ENCODE measurements around the gene TMEM156.
"Not testable (repeated sequence)": the region's sequence is repeated elsewhere in the genome, so short reads cannot be mapped to it uniquely, and the experiment has no call there.

TMEM156 gene

GRCh38 chr4:38957893-38958292 lies 74.3 kb downstream of the TMEM156 start:
- DNase-seq (ENCODE audit: low read depth), result no peak

DNA sequence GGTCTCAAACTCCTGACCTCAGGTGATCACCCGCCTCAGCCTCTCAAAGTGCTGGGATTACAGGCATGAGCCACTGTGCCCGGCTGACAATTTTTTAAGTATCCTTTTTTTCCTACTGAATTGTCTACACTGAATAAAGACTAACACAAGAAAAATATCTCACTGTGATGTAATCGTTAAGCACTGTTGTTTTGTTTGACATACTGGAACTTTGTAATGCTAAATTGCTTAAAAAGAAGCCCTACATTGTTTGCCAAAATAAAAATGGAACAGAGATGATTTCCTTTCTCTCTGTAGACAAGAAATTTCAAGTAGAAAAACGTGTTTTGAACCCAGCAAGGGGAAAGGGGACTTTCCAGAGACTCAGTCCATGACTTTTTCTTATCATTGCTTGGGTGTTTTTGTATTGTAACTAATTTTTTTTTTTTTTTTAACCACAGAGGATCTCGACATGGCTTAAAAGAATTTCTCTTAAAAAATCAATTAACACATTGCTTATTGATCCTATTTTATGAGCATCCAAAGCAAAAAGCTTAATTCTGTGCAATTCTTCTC lies 74.9 kb downstream of the TMEM156 start:
- DNase-seq (ENCODE audit: low read depth), result no peak

DNA sequence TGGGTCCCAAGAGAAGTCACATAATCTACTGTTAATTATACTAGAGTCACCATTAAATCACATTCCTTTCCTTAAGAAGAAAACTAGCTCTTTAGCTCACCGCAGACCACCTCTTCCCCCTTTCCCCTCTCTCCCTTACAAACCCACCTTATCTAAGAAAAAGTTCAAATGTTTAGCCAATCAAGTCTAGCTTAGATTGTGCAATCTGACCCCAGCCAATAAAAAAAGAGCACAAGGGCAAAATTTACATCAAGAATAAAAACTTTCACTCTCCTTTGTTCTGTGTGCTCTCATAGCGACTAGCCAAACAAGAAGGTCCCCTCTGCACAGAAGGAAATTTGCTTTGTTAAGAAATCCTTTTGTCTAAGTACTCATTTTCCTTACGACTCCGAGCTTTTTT lies 76.3 kb downstream of the TMEM156 start:
- no peak for DNase-seq (ENCODE audit: low read depth)

- no peak for DNase-seq (ENCODE audit: low read depth)
Measured at GRCh38 chr4:38954727-38955126, 77.5 kb downstream of the TMEM156 start.

- DNase-seq (ENCODE audit: low read depth), result no peak
Measured at GRCh38 chr4:38952017-38952416, 80.2 kb downstream of the TMEM156 start.

GRCh38 chr4:38951598-38951997 lies 80.6 kb downstream of the TMEM156 start:
- no peak for DNase-seq (ENCODE audit: low read depth)

GRCh38 chr4:38950734-38951133 lies 81.5 kb downstream of the TMEM156 start:
- no peak for DNase-seq (ENCODE audit: low read depth)

DNA sequence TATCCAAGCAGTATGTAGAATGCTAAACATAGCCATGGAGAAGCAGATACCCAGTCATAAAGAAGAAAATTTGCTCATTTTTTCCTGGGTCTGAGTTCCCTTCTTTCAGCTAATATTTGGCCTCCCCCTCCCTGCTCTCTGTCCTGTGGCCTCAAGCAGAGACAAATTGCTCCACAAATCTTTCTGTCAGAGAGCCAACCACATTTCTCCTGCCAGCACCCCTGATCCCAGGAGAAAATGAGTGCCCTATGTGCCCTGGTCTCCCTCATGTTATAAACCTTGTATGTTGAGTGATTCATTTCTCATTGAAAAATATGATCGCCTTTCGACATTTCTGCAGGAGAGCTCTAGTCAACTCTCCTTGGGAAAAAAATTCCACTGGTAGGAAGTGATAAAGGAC lies 82.0 kb downstream of the TMEM156 start:
- no peak for DNase-seq (ENCODE audit: low read depth)

DNA sequence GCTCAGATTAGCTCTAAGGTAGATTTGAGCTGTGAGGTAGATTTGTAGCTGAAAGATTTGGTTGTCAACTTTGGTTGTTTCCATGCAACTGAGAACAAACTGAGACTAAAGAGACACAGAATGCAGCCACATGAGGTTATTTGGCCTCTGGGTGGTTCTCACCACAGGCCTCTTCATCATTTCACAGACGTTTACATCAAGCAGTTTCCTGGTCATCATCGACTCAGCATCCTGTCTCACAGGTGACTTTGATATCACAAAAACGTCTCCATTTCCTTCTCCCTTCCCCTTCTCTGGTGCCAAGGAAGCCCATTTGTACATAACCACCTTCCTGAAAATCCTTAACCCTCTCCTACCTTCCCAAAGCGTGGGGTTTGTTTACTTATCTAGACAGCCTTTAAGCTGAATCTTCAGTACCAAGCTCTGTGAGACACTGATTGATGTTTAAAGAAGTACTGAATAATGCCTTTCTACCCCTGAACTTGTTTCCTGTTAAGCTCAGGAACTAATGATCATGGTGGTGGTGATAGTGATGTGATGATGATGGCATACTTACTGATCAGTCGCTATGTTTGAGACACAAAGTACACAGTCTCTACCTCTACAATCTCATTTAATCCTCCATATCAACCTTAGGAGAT lies 82.7 kb downstream of the TMEM156 start:
- DNase-seq (ENCODE audit: low read depth), result no peak

GRCh38 chr4:38948551-38948950 lies 83.7 kb downstream of the TMEM156 start:
- no peak for DNase-seq (ENCODE audit: low read depth)

- no peak for DNase-seq (ENCODE audit: low read depth)
Measured at GRCh38 chr4:38946919-38947318, 85.3 kb downstream of the TMEM156 start.

DNA sequence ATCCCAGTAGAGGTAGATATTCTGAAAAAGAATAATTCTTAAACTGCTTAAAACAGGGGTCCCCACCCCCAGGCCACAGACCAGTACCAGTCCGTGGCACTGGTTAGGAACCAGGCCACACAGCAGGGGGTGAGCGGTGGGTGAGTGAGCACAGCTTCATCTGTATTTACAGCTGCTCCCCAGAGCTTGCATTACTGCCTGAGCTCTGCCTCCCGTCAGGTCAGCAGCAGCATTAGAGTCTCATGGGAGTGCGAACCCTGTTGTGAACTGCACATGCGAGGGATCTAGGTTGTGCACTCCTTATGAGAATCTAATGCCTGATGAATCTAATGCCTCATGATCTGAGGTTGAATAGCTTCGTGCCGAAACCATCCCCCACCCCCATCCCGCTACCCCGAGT lies 87.8 kb downstream of the TMEM156 start:
- DNase-seq (ENCODE audit: low read depth), result no peak

GRCh38 chr4:38943343-38943742 lies 88.9 kb downstream of the TMEM156 start:
- no peak for DNase-seq (ENCODE audit: low read depth)

DNA sequence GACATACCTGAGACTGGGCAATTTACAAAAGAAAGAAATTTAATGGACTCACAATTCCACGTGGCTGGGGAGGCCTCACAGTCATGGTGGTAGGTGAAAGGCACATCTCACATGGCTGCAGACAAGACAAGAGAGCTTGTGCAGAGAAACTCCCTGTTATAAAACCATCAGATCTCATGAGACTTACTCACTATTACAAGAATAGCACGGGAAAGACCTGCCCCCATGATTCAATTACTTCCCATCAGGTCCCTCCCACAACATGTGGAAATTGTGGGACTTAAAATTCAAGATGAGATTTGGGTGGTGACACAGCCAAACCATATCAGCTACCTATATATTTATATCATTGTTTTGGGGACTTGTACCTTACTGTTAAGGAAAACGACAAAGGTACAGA lies 90.3 kb downstream of the TMEM156 start:
- not testable (repeated sequence) for DNase-seq (ENCODE audit: low read depth)

- DNase-seq (ENCODE audit: low read depth), result no peak
Measured at GRCh38 chr4:38940476-38940875, 91.7 kb downstream of the TMEM156 start.

DNA sequence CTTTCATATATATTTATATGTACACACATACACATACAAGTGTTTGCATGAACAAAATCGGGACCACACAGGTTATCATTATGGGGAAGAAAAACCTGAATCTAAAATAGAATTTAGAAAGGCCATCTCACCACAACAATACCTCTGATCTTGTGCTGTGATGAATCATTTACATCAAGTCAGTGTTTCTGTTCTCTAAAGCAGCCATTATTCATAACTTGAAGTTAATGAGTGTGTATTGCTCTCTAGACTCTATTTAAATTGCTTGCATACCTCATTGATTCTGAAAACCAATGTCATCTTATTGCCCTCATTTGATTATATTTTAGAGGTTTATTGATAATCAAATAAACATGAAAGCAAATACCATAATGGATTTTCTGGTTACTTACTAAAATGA lies 93.0 kb downstream of the TMEM156 start:
- no peak for DNase-seq (ENCODE audit: low read depth)

GRCh38 chr4:38935391-38936073 lies 96.7 kb downstream of the TMEM156 start:
- DNase-seq (ENCODE audit: low read depth), result no peak

GRCh38 chr4:38931125-38931524 lies 101.1 kb downstream of the TMEM156 start:
- DNase-seq (ENCODE audit: low read depth), result no peak

- no peak for DNase-seq (ENCODE audit: low read depth)
Measured at GRCh38 chr4:38930707-38931106, 101.5 kb downstream of the TMEM156 start.

GRCh38 chr4:38930204-38930603 lies 102.0 kb downstream of the TMEM156 start:
- DNase-seq (ENCODE audit: low read depth), result no peak

DNA sequence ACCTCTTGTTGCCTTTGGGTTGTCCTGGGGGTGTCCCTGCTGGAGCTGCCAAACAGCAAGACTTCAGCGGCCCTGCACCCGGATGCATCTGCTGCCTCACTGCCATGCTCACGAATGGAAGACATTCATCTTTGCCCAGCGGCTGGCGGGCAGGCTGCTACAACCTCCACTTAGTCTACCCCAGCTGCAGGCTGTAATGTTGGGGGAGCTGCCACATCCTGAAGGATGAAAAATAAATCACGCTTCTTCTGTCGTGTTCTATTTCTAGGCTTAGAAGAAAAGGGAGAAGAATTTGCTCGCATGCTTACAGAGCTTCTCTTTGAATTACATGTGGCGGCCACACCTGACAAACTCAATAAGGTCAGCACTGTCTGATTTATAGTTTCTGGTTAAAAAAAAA lies 103.2 kb downstream of the TMEM156 start:
- DNase-seq (ENCODE audit: low read depth), result no peak

DNA sequence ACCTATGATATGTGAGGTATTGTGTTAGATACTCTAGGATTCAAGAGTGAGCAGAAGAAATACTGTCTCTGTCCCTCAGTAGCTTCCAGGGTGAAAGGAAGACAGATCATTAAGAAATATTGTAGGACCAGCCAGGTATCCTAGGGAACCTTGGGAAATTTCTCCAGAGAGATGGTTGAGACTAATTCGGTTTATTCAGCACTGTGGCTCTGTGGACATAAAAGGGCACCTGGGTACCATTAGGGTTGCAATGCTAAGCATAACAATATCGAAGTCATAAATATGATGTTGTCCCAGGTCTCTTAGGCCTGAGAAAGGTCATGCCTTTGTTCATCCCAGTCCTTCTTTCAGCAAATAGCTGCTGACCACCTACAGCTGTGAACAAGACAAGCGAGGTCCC lies 103.6 kb downstream of the TMEM156 start:
- no peak for DNase-seq (ENCODE audit: low read depth)

GRCh38 chr4:38926896-38927295 lies 105.3 kb downstream of the TMEM156 start:
- no peak for DNase-seq (ENCODE audit: low read depth)

Measured in stimulated activated CD8-positive, alpha-beta memory T cell treated with anti-CD3 and anti-CD28 coated beads, Interleukin-4, amount 100 ng/mL, for 24 hours (primary cell).